MCF 10A (cell line): ENCODE measurements around the gene NDC1. TPM values are rescaled to one million over a fixed set of nuclear protein-coding genes. Genes with fewer than 3 reads are reported as not detected.
"Not testable (repeated sequence)": the region's sequence is repeated elsewhere in the genome, so short reads cannot be mapped to it uniquely, and the experiment has no call there.

ENCODE experiments used
- BruUV-seq: library from RNA; stranded (reverse); fragments of 400-500 nt; replicated peaks from 2 replicates; lab custom pipeline; 2021; lab: Mats Ljungman, UMichigan
- CTCF ChIA-PET: fragments of 300-600 bp; sonication (Branson Sonifier 250); formaldehyde crosslinking; extraction: SDS; loops from one replicate; lab custom pipeline; 2021; ENCODE audit warnings: antibody characterized with exemption, inconsistent platforms; lab: Yijun Ruan, JAX
- POLR2A ChIA-PET: fragments of 300-600, 350-650 bp; sonication (Branson Sonifier 250); formaldehyde crosslinking; extraction: SDS; loops from one replicate; lab custom pipeline; 2020; ENCODE audit warnings: antibody characterized with exemption, inconsistent platforms; lab: Yijun Ruan, JAX
- DNase-seq: peaks from one replicate; pipeline ENCODE4 v3.0.0-alpha.2; 2018; ENCODE audit not compliant: unreplicated experiment
- H3K27ac Mint-ChIP-seq: one replicate; pipeline ENCODE4 v1.8.0; 2022; ENCODE audit warnings: mild to moderate bottlenecking, low read depth, mixed read lengths; ENCODE audit not compliant: unreplicated experiment
- H3K27me3 Mint-ChIP-seq: one replicate; pipeline ENCODE4 v1.8.0; 2022; ENCODE audit warnings: mixed read lengths; ENCODE audit not compliant: insufficient read depth, unreplicated experiment
- H3K36me3 Mint-ChIP-seq: one replicate; pipeline ENCODE4 v1.8.0; 2022; ENCODE audit warnings: mild to moderate bottlenecking, moderate library complexity, mixed read lengths; ENCODE audit not compliant: insufficient read depth, unreplicated experiment
- H3K4me1 Mint-ChIP-seq: one replicate; pipeline ENCODE4 v1.8.0; 2022; ENCODE audit warnings: mixed read lengths; ENCODE audit not compliant: insufficient read depth, unreplicated experiment
- H3K4me3 Mint-ChIP-seq: one replicate; pipeline ENCODE4 v1.8.0; 2022; ENCODE audit warnings: mild to moderate bottlenecking, moderate library complexity, mixed read lengths; ENCODE audit not compliant: unreplicated experiment
- H3K9me3 Mint-ChIP-seq: one replicate; pipeline ENCODE4 v1.8.0; 2022; ENCODE audit warnings: mixed read lengths; ENCODE audit not compliant: unreplicated experiment
- intact Hi-C: fragments of 100-400 bp; cut with micrococcal nuclease; formaldehyde crosslinking; loops from 2 replicates; pipeline ENCODE4 v1.14.1; 2022
- total RNA-seq: library from RNA; stranded (reverse); gene quantifications from 2 replicates; pipeline ENCODE4 v1.2.3, GENCODE V29; 2022
- TF ChIP-seq, protein P1 (sequence below): fragments of 200-600 bp; IDR thresholded peaks from one replicate; pipeline ENCODE4 v1.8.0; 2022; ENCODE audit warnings: antibody characterized with exemption, mild to moderate bottlenecking; ENCODE audit not compliant: unreplicated experiment

Gene NDC1
- total RNA-seq, 1 experiment from 2014 or later = 18.7 TPM

GRCh38 chr1:53825306-53825705 lies 12.8 kb downstream of the NDC1 start:
- Mint-ChIP-seq H3K27me3 (no peaks in the 10 kb centered on the region), H3K4me3 (no peak overlapping the region), H3K4me1 (no peaks in the 10 kb centered on the region), H3K36me3 (peaks cover 34% of the 10 kb centered on the region), H3K9me3 (no peaks in the 10 kb centered on the region), H3K27ac (no peak overlapping the region)
- CTCF ChIA-PET = interaction anchor here (1.7 kb wide), 1 partner anchor 11 kb away, joined by 5 read pairs; no protein-coding TSS in a partner anchor
- TF ChIP-seq, protein P1, sequence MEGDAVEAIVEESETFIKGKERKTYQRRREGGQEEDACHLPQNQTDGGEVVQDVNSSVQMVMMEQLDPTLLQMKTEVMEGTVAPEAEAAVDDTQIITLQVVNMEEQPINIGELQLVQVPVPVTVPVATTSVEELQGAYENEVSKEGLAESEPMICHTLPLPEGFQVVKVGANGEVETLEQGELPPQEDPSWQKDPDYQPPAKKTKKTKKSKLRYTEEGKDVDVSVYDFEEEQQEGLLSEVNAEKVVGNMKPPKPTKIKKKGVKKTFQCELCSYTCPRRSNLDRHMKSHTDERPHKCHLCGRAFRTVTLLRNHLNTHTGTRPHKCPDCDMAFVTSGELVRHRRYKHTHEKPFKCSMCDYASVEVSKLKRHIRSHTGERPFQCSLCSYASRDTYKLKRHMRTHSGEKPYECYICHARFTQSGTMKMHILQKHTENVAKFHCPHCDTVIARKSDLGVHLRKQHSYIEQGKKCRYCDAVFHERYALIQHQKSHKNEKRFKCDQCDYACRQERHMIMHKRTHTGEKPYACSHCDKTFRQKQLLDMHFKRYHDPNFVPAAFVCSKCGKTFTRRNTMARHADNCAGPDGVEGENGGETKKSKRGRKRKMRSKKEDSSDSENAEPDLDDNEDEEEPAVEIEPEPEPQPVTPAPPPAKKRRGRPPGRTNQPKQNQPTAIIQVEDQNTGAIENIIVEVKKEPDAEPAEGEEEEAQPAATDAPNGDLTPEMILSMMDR = no peak
- DNase-seq = no peak
- POLR2A ChIA-PET = no interaction called here
- intact Hi-C loops = no loop called here
- BruUV-seq = no TSS peak

GRCh38 chr1:53822931-53823330 lies 15.2 kb downstream of the NDC1 start:
- Mint-ChIP-seq H3K36me3 (peaks cover 41% of the 10 kb centered on the region), H3K27me3 (no peaks in the 10 kb centered on the region), H3K4me1 (no peaks in the 10 kb centered on the region), H3K9me3 (no peaks in the 10 kb centered on the region), H3K27ac (no peak overlapping the region), H3K4me3 (no peak overlapping the region)
- TF ChIP-seq, protein P1 = no peak
- ChIA-PET CTCF (interaction anchor here (1.1 kb wide), 2 partner anchors 10 to 12 kb away, joined by 3 read pairs; no protein-coding TSS in a partner anchor), POLR2A (no interaction called here)
- DNase-seq = no peak
- BruUV-seq = no TSS peak
- intact Hi-C loops = no loop called here

- H3K9me3 Mint-ChIP-seq = no peaks in the 10 kb centered on the region
- H3K4me3 Mint-ChIP-seq = no peak overlapping the region
- TF ChIP-seq, protein P1 = no peak
- no peak for DNase-seq
- POLR2A ChIA-PET = no interaction called here
- intact Hi-C loops = no loop called here
- no TSS peak for BruUV-seq
- H3K27me3 Mint-ChIP-seq = no peaks in the 10 kb centered on the region
- H3K4me1 Mint-ChIP-seq = no peaks in the 10 kb centered on the region
- CTCF ChIA-PET = no interaction called here
- no peak overlapping the region for H3K27ac Mint-ChIP-seq
- H3K36me3 Mint-ChIP-seq = peaks cover 49% of the 10 kb centered on the region
Measured at GRCh38 chr1:53821380-53821779, 16.7 kb downstream of the NDC1 start.

GRCh38 chr1:53819387-53819786 lies 18.7 kb downstream of the NDC1 start:
- no peak overlapping the region for H3K27ac Mint-ChIP-seq
- no peaks in the 10 kb centered on the region for H3K9me3 Mint-ChIP-seq
- TF ChIP-seq, protein P1 = no peak
- DNase-seq = no peak
- intact Hi-C loops = no loop called here
- H3K4me1 Mint-ChIP-seq = no peaks in the 10 kb centered on the region
- CTCF ChIA-PET = interaction anchor here (0.9 kb wide), 1 partner anchor 335 kb away, joined by 3 read pairs; no protein-coding TSS in a partner anchor
- no TSS peak for BruUV-seq
- no peaks in the 10 kb centered on the region for H3K27me3 Mint-ChIP-seq
- no peak overlapping the region for H3K4me3 Mint-ChIP-seq
- POLR2A ChIA-PET = interaction anchor here (0.7 kb wide), 1 partner anchor 12 kb away, joined by 3 read pairs; no protein-coding TSS in a partner anchor
- peaks cover 46% of the 10 kb centered on the region for H3K36me3 Mint-ChIP-seq

DNA sequence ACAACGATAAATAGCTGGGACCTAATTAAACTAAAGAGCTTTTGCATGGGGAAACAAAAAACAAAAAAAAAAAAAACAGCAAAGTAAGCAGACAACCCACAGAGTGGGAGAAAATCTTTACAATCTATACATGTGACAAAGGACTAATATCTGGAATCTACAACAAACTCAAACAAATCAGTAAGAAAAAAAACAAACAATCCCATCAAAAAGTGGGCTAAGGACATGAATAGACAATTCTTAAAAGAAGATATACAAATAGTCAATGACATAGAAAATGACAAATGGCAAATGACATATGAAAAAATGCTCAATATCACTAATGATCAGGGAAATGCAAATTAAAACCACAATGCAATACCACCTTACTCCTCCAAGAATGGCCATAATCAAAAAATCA lies 21.5 kb downstream of the NDC1 start:
- H3K27me3 Mint-ChIP-seq, DNase-seq, POLR2A ChIA-PET, H3K4me3 Mint-ChIP-seq, H3K27ac Mint-ChIP-seq, H3K4me1 Mint-ChIP-seq, CTCF ChIA-PET, H3K9me3 Mint-ChIP-seq, BruUV-seq, intact Hi-C loops: not testable (repeated sequence)
- peaks cover 57% of the 10 kb centered on the region for H3K36me3 Mint-ChIP-seq

DNA sequence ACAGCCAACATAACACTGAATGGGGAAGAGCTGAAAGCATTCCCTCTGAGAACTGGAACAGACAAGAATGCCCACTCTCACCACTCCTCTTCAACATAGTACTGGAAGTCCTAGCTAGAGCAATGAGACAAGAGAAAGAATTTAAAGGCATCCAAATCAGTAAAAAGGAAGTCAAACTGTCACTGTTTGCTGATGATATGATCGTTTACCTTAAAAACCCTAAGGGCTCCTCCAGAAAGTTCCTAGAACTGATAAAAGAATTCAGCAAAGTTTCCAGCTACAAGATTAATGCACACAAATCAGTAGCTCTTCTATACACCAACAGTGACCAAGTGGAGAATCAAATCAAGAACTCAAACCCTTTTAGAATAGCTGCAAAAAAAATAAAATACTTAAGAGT lies 22.6 kb downstream of the NDC1 start:
- intact Hi-C loops, H3K9me3 Mint-ChIP-seq, H3K4me3 Mint-ChIP-seq, BruUV-seq, H3K27ac Mint-ChIP-seq, DNase-seq, H3K27me3 Mint-ChIP-seq, H3K4me1 Mint-ChIP-seq, POLR2A ChIA-PET: not testable (repeated sequence)
- H3K36me3 Mint-ChIP-seq = peaks cover 64% of the 10 kb centered on the region
- CTCF ChIA-PET = interaction anchor here (0.6 kb wide), 1 partner anchor 64 kb away, joined by 3 read pairs; no protein-coding TSS in a partner anchor
